ENCODE measurements around the gene LRWD1.

DNA sequence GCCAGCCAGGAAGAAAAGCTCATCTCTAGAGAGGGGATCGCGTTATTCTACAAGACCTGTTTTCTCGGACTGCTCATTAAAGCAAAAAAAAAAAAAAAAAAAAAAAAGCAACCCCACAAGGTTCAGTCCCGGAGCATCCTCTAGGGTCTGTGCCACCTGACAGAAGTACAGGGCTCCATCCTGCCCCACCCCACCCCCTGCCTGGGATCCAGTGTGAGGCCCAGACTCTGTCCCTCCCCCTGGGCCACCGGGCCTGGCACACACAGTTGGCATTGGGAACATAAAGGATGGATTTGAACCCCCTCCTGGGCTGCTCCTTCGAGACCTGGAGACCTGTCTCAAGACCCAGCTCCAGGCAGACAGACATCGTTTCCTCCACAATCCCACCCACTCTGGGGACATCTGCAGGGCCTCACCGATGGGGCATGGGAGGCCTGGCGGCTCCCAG is 30.7 kb upstream of the LRWD1 start:
- no peak for TF ChIP-seq POLR2AphosphoS5 (IDR thresholded peaks at IDR 0.05)
- no peak for TF ChIP-seq CTCF (IDR thresholded peaks at IDR 0.05)

All from gastroesophageal sphincter (tissue), 3 donors.